Astrocyte (in vitro differentiated cells and primary cell): ENCODE measurements around the gene NOC2L. TPM values are rescaled to one million over a fixed set of nuclear protein-coding genes. Genes with fewer than 3 reads are reported as not detected.
"Not testable (repeated sequence)": the region's sequence is repeated elsewhere in the genome, so short reads cannot be mapped to it uniquely, and the experiment has no call there.

Source experiments
- DNase-seq: peaks from one replicate; pipeline ENCODE4 v3.0.0-alpha.2; 2010; ENCODE audit warnings: low read depth
- FAIRE-seq: peaks from 2 replicates; lab custom pipeline; 2011; peaks lifted over from hg19 to GRCh38; lab: Jason Lieb, UNC
- H2AFZ ChIP-seq: 2 replicates; pipeline ENCODE4 v1.6.0; 2012; ENCODE audit warnings: low read depth, low read length, inconsistent platforms
- H3K27ac ChIP-seq: 2 replicates; pipeline ENCODE4 v1.5.1; 2011; ENCODE audit warnings: low read depth, low read length, inconsistent platforms
- H3K27me3 ChIP-seq: 2 replicates; pipeline ENCODE4 v1.6.0; 2011; ENCODE audit warnings: low read length, inconsistent platforms; ENCODE audit not compliant: insufficient read depth
- H3K36me3 ChIP-seq: 2 replicates; pipeline ENCODE4 v1.5.1; 2011; ENCODE audit warnings: low read length, inconsistent platforms; ENCODE audit not compliant: insufficient read depth
- H3K4me1 ChIP-seq: 2 replicates; pipeline ENCODE4 v1.5.1; 2011; ENCODE audit warnings: low read length, inconsistent platforms; ENCODE audit not compliant: insufficient read depth
- H3K4me2 ChIP-seq: 2 replicates; pipeline ENCODE4 v1.6.0; 2012; ENCODE audit warnings: low read length, inconsistent platforms
- H3K4me3 ChIP-seq: 2 replicates; pipeline ENCODE4 v1.5.1; 2011; ENCODE audit warnings: low read depth, mild to moderate bottlenecking, low read length, inconsistent platforms; ENCODE audit not compliant: insufficient read depth
- H3K79me2 ChIP-seq: 2 replicates; pipeline ENCODE4 v1.6.0; 2012; ENCODE audit warnings: mild to moderate bottlenecking, low read length, inconsistent platforms; ENCODE audit not compliant: insufficient read depth
- H3K9ac ChIP-seq: 2 replicates; pipeline ENCODE4 v1.6.0; 2012; ENCODE audit warnings: mild to moderate bottlenecking, low read length, inconsistent platforms
- H3K9me3 ChIP-seq: 2 replicates; pipeline ENCODE4 v1.5.1; 2012; ENCODE audit warnings: low read depth, mild to moderate bottlenecking, low read length, inconsistent platforms; ENCODE audit not compliant: insufficient read depth
- H4K20me1 ChIP-seq: 2 replicates; pipeline ENCODE4 v1.6.0; 2012; ENCODE audit warnings: low read length, inconsistent platforms; ENCODE audit not compliant: insufficient read depth
- H3K27ac Mint-ChIP-seq: one replicate; pipeline ENCODE4 v1.8.0; 2021; ENCODE audit warnings: mild to moderate bottlenecking, mixed read lengths; ENCODE audit not compliant: unreplicated experiment
- H3K27me3 Mint-ChIP-seq: one replicate; pipeline ENCODE4 v1.8.0; 2021; ENCODE audit warnings: low read depth, mixed read lengths; ENCODE audit not compliant: unreplicated experiment
- H3K36me3 Mint-ChIP-seq: one replicate; pipeline ENCODE4 v1.8.0; 2021; ENCODE audit warnings: low read depth, mixed read lengths; ENCODE audit not compliant: unreplicated experiment
- H3K4me1 Mint-ChIP-seq: one replicate; pipeline ENCODE4 v1.8.0; 2021; ENCODE audit warnings: low read depth, mixed read lengths; ENCODE audit not compliant: unreplicated experiment
- H3K4me3 Mint-ChIP-seq: one replicate; pipeline ENCODE4 v1.8.0; 2021; ENCODE audit warnings: mild to moderate bottlenecking, moderate library complexity, mixed read lengths; ENCODE audit not compliant: unreplicated experiment
- H3K9me3 Mint-ChIP-seq: one replicate; pipeline ENCODE4 v1.8.0; 2021; ENCODE audit warnings: mild to moderate bottlenecking, mixed read lengths; ENCODE audit not compliant: unreplicated experiment
- CTCF ChIP-seq: IDR thresholded peaks from 2 replicates; pipeline ENCODE4 v1.5.1; 2011; ENCODE audit warnings: low read depth, mild to moderate bottlenecking, inconsistent platforms, low read length, moderate library complexity; ENCODE audit not compliant: insufficient read depth
- EZH2 ChIP-seq: IDR thresholded peaks from 2 replicates; pipeline ENCODE4 v1.6.1; 2012; ENCODE audit warnings: mild to moderate bottlenecking, low read length, inconsistent platforms; ENCODE audit not compliant: insufficient read depth
- total RNA-seq: library from RNA; stranded (reverse); gene quantifications from 2 replicates; pipeline ENCODE4 v1.2.1, GENCODE V29; 2021

The NOC2L gene
- total RNA-seq, 1 donor from 2014 or later, result 91.4 TPM

GRCh38 chr1:899636-900317 lies 59.3 kb downstream of the NOC2L start:
- Mint-ChIP-seq H3K9me3 (peaks cover 10% of the 10 kb centered on the region), H3K27me3 (peaks cover 77% of the 10 kb centered on the region), H3K27ac (no peak overlapping the region), H3K4me3 (no peak overlapping the region), H3K36me3 (no peaks in the 10 kb centered on the region), H3K4me1 (no peaks in the 10 kb centered on the region)
- FAIRE-seq (no peak), DNase-seq (no peak)
- Histone ChIP-seq H3K4me2 (no peak overlapping the region), H3K27me3 (peaks cover 16% of the 10 kb centered on the region), H3K4me3 (no peak overlapping the region), H3K79me2 (no peaks in the 10 kb centered on the region), H2AFZ (no peak overlapping the region), H3K9me3 (no peaks in the 10 kb centered on the region), H3K36me3 (no peaks in the 10 kb centered on the region), H3K9ac (no peak overlapping the region), H4K20me1 (no peaks in the 10 kb centered on the region), H3K27ac (no peak overlapping the region), H3K4me1 (peaks cover 4% of the 10 kb centered on the region)
- TF ChIP-seq EZH2 (no peak), CTCF (no peak)

- not testable (repeated sequence) for H3K4me2 ChIP-seq, H3K9me3 ChIP-seq, H4K20me1 ChIP-seq, DNase-seq, H2AFZ ChIP-seq, H3K36me3 Mint-ChIP-seq, H3K4me3 ChIP-seq, H3K9ac ChIP-seq, H3K27ac Mint-ChIP-seq, H3K36me3 ChIP-seq, H3K79me2 ChIP-seq, FAIRE-seq, H3K4me1 ChIP-seq, H3K4me1 Mint-ChIP-seq, H3K27ac ChIP-seq
- peaks cover 16% of the 10 kb centered on the region for H3K27me3 ChIP-seq
- Mint-ChIP-seq H3K9me3 (peaks cover 10% of the 10 kb centered on the region), H3K27me3 (peaks cover 75% of the 10 kb centered on the region), H3K4me3 (peak overlapping the region; percentile 55)
Observed at GRCh38 chr1:897951-898350, 61.1 kb downstream of the NOC2L start.

GRCh38 chr1:897226-897625 lies 61.8 kb downstream of the NOC2L start:
- Mint-ChIP-seq H3K9me3 (peaks cover 10% of the 10 kb centered on the region), H3K27ac (no peak overlapping the region), H3K27me3 (peaks cover 73% of the 10 kb centered on the region), H3K4me3 (no peak overlapping the region), H3K36me3 (no peaks in the 10 kb centered on the region), H3K4me1 (no peaks in the 10 kb centered on the region)
- no peak for FAIRE-seq
- Histone ChIP-seq H3K79me2 (no peaks in the 10 kb centered on the region), H4K20me1 (no peaks in the 10 kb centered on the region), H3K4me1 (no peaks in the 10 kb centered on the region), H3K4me3 (no peak overlapping the region), H3K27ac (no peak overlapping the region), H3K9me3 (no peaks in the 10 kb centered on the region), H3K27me3 (peaks cover 16% of the 10 kb centered on the region), H3K36me3 (no peaks in the 10 kb centered on the region), H3K4me2 (no peak overlapping the region), H2AFZ (no peak overlapping the region), H3K9ac (no peak overlapping the region)
- TF ChIP-seq EZH2 (no peak), CTCF (no peak)
- no peak for DNase-seq

Other genes starting within 250 kb of the NOC2L start
- 6.0 and 9.5 TPM in 2 replicates for gene SAMD11, start 35.3 kb downstream of the NOC2L start, total RNA-seq
- 25.6 and 25.9 TPM in 2 replicates for gene KLHL17, start 1.3 kb upstream of the NOC2L start, total RNA-seq
- 2.1 and 2.4 TPM in 2 replicates for gene PLEKHN1, start 7.2 kb upstream of the NOC2L start, total RNA-seq
- gene PERM1, start 22.8 kb upstream of the NOC2L start, total RNA-seq, result 0.20 TPM in 1 of 2 replicates, not detected in the other
- 149 and 169 TPM in 2 replicates for gene HES4, start 40.8 kb upstream of the NOC2L start, total RNA-seq
- 1,830 and 1,896 TPM in 2 replicates for gene ISG15, start 54.2 kb upstream of the NOC2L start, total RNA-seq
- gene AGRN, start 60.9 kb upstream of the NOC2L start, total RNA-seq, result 589 and 603 TPM in 2 replicates
- 0.18 and 0.38 TPM in 2 replicates for gene RNF223, start 115.0 kb upstream of the NOC2L start, total RNA-seq
- gene C1orf159, start 156.8 kb upstream of the NOC2L start, total RNA-seq, result 10.6 and 13.9 TPM in 2 replicates
- not detected in 2 replicates for gene TTLL10, start 214.6 kb upstream of the NOC2L start, total RNA-seq
- 0.65 and 0.66 TPM in 2 replicates for gene TNFRSF18, start 247.3 kb upstream of the NOC2L start, total RNA-seq